HG02678 (cell line): ENCODE measurements around the gene TRIM13.
"Not testable (repeated sequence)": the region's sequence is repeated elsewhere in the genome, so short reads cannot be mapped to it uniquely, and the experiment has no call there.

Experiments used
- ATAC-seq: cut with Tn5 transposase; IDR thresholded peaks from one replicate; pipeline ENCODE4 v1.9.1; 2021; ENCODE audit warnings: mild to moderate bottlenecking, moderate library complexity; ENCODE audit not compliant: unreplicated experiment

Gene TRIM13

DNA sequence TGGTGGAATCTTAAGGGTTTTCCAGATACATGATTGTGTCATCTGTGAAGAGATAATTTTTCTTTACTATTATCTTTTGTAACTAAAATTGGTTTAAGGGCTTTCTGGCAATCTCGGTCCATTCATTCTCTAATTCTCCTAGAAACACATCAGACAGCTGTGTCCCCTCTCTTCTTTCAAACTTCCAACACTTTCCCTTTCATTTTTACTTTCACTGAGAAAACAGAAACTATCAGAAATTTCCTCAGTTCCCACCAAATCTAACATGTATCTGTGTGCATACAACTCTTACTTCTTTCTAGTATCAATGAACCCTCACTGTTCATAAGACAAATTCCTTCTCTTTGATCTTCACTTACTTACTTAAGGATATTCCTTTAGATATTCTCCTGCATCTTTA is 58.6 kb downstream of the TRIM13 start:
- no peak for ATAC-seq

DNA sequence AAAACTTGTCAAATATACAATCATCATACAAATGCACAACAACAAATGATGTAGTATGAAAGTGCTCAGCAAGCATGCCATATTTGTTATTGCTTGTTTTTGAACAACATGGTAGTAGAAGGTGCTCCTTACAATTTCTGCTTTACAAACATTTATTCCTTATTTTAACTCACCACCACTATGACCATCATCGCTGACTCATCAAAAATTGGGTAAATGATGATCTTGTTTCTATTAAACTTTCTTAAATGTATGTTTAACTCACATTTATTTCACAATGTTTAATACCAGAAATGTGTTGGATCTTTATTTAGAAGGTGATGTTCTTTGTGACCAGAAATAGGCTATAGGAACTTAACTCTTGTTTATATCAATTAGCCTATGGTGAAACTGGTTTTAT is 63.9 kb downstream of the TRIM13 start:
- ATAC-seq, result no peak

DNA sequence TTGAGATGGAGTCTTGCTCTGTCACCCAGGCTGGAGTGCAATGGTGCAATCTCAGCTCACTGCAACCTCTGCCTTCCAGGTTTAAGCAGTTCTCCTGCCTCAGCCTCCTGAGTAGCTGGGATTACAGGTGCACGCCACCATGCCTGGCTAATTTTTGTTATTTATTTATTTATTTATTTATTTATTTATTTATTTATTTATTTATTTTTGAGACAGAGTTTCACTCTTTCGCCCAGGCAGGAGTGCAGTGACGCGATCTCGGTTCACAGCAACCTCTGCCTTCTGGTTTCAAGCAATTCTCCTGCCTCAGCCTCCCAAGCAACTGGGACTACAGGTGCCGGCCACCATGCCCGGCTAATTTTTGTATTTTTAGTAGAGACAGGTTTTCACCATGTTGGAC is 65.5 kb downstream of the TRIM13 start:
- not testable (repeated sequence) for ATAC-seq

DNA sequence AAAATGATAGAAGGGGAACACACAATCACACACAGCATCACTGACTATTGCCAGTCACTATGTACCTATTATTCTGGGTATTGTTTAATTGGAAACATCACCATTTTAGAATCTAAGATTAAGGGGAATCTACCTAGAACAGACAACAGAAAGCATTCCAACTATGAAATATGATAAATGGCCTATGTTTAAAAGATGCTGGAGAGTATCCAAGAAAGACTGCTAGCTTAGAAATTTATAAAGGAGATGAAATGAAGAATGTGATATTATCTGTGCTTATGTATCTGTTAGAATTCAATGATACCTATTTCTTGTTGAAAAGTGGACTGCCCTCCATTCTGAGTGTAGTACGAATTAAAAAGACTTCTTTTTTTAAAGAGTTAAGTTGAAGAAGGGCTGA is 68.9 kb downstream of the TRIM13 start:
- no peak for ATAC-seq
